H9 (cell line): ENCODE data around the gene ATM. TPM values are rescaled to one million over a fixed set of nuclear protein-coding genes. Genes with fewer than 3 reads are reported as not detected.

Experiments used
- DNase-seq: peaks from one replicate; pipeline ENCODE4 v3.0.0-alpha.2; 2017
- H2AFZ ChIP-seq: one replicate; pipeline ENCODE4 v1.6.1; 2013; ENCODE audit warnings: mild to moderate bottlenecking, low read length, control low read depth, moderate library complexity
- H2AK5ac ChIP-seq: 2 replicates; pipeline ENCODE4 v1.6.1; 2013; ENCODE audit warnings: low read length, control low read depth, mixed read lengths; ENCODE audit not compliant: insufficient read length
- H2BK120ac ChIP-seq: one replicate; pipeline ENCODE4 v1.6.1; 2013; ENCODE audit warnings: low read depth, mild to moderate bottlenecking, low read length, control low read depth, inconsistent platforms; ENCODE audit not compliant: poor library complexity, severe bottlenecking
- H2BK12ac ChIP-seq: 2 replicates; pipeline ENCODE4 v1.6.1; 2013; ENCODE audit warnings: low read length, control low read depth, mixed read lengths, low read depth; ENCODE audit not compliant: insufficient read length
- H2BK15ac ChIP-seq: 2 replicates; pipeline ENCODE4 v1.6.1; 2013; ENCODE audit warnings: low read depth, low read length, control low read depth
- H2BK20ac ChIP-seq: one replicate; pipeline ENCODE4 v1.6.1; 2013; ENCODE audit warnings: low read depth, mild to moderate bottlenecking, low read length, control low read depth, inconsistent platforms; ENCODE audit not compliant: poor library complexity, severe bottlenecking
- H2BK5ac ChIP-seq: 2 replicates; pipeline ENCODE4 v1.6.1; 2013; ENCODE audit warnings: low read length, control low read depth, mixed read lengths; ENCODE audit not compliant: insufficient read length
- H3K14ac ChIP-seq: 2 replicates; pipeline ENCODE4 v1.6.1; 2013; ENCODE audit warnings: low read length, control low read depth; ENCODE audit not compliant: insufficient read depth
- H3K18ac ChIP-seq: 2 replicates; pipeline ENCODE4 v1.6.1; 2013; ENCODE audit warnings: low read depth, mild to moderate bottlenecking, mixed read lengths, low read length, control low read depth; ENCODE audit not compliant: insufficient read length
- H3K23ac ChIP-seq: 2 replicates; pipeline ENCODE4 v1.6.1; 2013; ENCODE audit warnings: low read length, control low read depth, mixed read lengths, low read depth; ENCODE audit not compliant: insufficient read length
- H3K23me2 ChIP-seq: 2 replicates; pipeline ENCODE4 v1.6.1; 2013; ENCODE audit warnings: low read depth, mild to moderate bottlenecking, mixed read lengths, low read length, control low read depth; ENCODE audit not compliant: insufficient read length, poor library complexity, severe bottlenecking
- H3K27ac ChIP-seq: 2 replicates; pipeline ENCODE4 v1.5.1; 2013; ENCODE audit warnings: low read length, control low read depth, mixed read lengths, low read depth; ENCODE audit not compliant: insufficient read length
- H3K27me3 ChIP-seq: 2 replicates; pipeline ENCODE4 v1.6.1; 2013; ENCODE audit warnings: low read length, control low read depth, inconsistent platforms; ENCODE audit not compliant: insufficient read depth
- H3K4ac ChIP-seq: 2 replicates; pipeline ENCODE4 v1.6.1; 2013; ENCODE audit warnings: low read depth, mild to moderate bottlenecking, control low read depth, inconsistent platforms, low read length, moderate library complexity
- H3K4me1 ChIP-seq: 2 replicates; pipeline ENCODE4 v1.6.1; 2013; ENCODE audit warnings: low read length, control low read depth, inconsistent platforms; ENCODE audit not compliant: insufficient read depth
- H3K4me2 ChIP-seq: 2 replicates; pipeline ENCODE4 v1.6.1; 2013; ENCODE audit warnings: low read length, control low read depth, mixed read lengths; ENCODE audit not compliant: insufficient read length, insufficient read depth
- H3K56ac ChIP-seq: 2 replicates; pipeline ENCODE4 v1.6.1; 2013; ENCODE audit warnings: low read depth, mild to moderate bottlenecking, mixed read lengths, low read length, control low read depth; ENCODE audit not compliant: insufficient read length
- H3K79me1 ChIP-seq: 2 replicates; pipeline ENCODE4 v1.6.1; 2013; ENCODE audit warnings: low read depth, mild to moderate bottlenecking, moderate library complexity, low read length, control low read depth, inconsistent platforms; ENCODE audit not compliant: insufficient read depth, poor library complexity, severe bottlenecking
- H3K79me2 ChIP-seq: 2 replicates; pipeline ENCODE4 v1.6.1; 2013; ENCODE audit warnings: low read length, control low read depth, inconsistent platforms; ENCODE audit not compliant: insufficient read depth
- H3K9ac ChIP-seq: 2 replicates; pipeline ENCODE4 v1.6.1; 2013; ENCODE audit warnings: low read length, control low read depth, mixed read lengths; ENCODE audit not compliant: insufficient read length; ENCODE audit errors: extremely low read depth
- H3K9me3 ChIP-seq: one replicate; pipeline ENCODE4 v1.6.1; 2013; ENCODE audit warnings: low read depth, low read length, inconsistent platforms; ENCODE audit not compliant: control insufficient read depth
- H3T11ph ChIP-seq: one replicate; pipeline ENCODE4 v1.6.1; 2013; ENCODE audit warnings: mild to moderate bottlenecking, low read length, control low read depth, inconsistent platforms
- H4K20me1 ChIP-seq: one replicate; pipeline ENCODE4 v1.6.1; 2013; ENCODE audit not compliant: control insufficient read depth, insufficient read length, insufficient read depth
- H4K5ac ChIP-seq: 2 replicates; pipeline ENCODE4 v1.6.1; 2013; ENCODE audit warnings: low read depth, mild to moderate bottlenecking, mixed read lengths, low read length, control low read depth; ENCODE audit not compliant: insufficient read length
- H4K8ac ChIP-seq: replicated peaks from 2 replicates; pipeline ENCODE4 v1.6.1; 2013; ENCODE audit warnings: low read length, control low read depth, mixed read lengths, low read depth; ENCODE audit not compliant: insufficient read length
- H4K91ac ChIP-seq: 2 replicates; pipeline ENCODE4 v1.6.1; 2013; ENCODE audit warnings: low read depth, mild to moderate bottlenecking, moderate library complexity, mixed read lengths, low read length, control low read depth; ENCODE audit not compliant: insufficient read length
- H3K27ac Mint-ChIP-seq, 3 experiments: 2 replicates in 2 of 3; 3 replicates in 1 of 3; pipeline ENCODE4 v1.8.0; 2020 to 2021; ENCODE audit warnings: mixed read lengths in 3 of 3, mild to moderate bottlenecking in 1 of 3, moderate library complexity in 1 of 3
- H3K27me3 Mint-ChIP-seq: 2 replicates; pipeline ENCODE4 v1.8.0; 2021; ENCODE audit warnings: low read depth, mild to moderate bottlenecking, moderate library complexity, mixed read lengths
- H3K36me3 Mint-ChIP-seq, 3 experiments: 2 replicates in 2 of 3; 3 replicates in 1 of 3; pipeline ENCODE4 v1.8.0; 2020 to 2021; ENCODE audit warnings: low read depth in 3 of 3, mixed read lengths in 3 of 3; ENCODE audit not compliant: insufficient read depth in 1 of 3
- H3K4me1 Mint-ChIP-seq, 2 experiments: 2 replicates each; pipeline ENCODE4 v1.8.0; 2020; ENCODE audit warnings: mixed read lengths in 2 of 2
- H3K4me3 Mint-ChIP-seq, 2 experiments: 2 replicates in 1 of 2; 3 replicates in 1 of 2; pipeline ENCODE4 v1.8.0; 2020 to 2021; ENCODE audit warnings: mild to moderate bottlenecking in 2 of 2, mixed read lengths in 2 of 2, moderate library complexity in 1 of 2
- H3K9me3 Mint-ChIP-seq, 2 experiments: 2 replicates in 1 of 2; 3 replicates in 1 of 2; pipeline ENCODE4 v1.8.0; 2020; ENCODE audit warnings: mild to moderate bottlenecking in 2 of 2, mixed read lengths in 2 of 2, moderate library complexity in 1 of 2
- CTCF ChIP-seq: fragments of 200-600 bp; sonication (generic); conservative IDR thresholded peaks from 3 replicates; pipeline ENCODE4 v1.8.0; 2021; ENCODE audit warnings: antibody characterized with exemption, mild to moderate bottlenecking
- WGBS: extraction: QIAGEN DNeasy Blood & Tissue Kit; methylation state at CpG from one replicate; pipeline ENCODE4 v1.1.7; 2013; ENCODE audit warnings: missing lambda C conversion rate, low lambda C conversion rate, mixed read lengths; ENCODE audit not compliant: insufficient read length; ENCODE audit errors: extremely low coverage; 5-methylcytosine and 5-hydroxymethylcytosine counted together
- total RNA-seq: library from RNA; stranded (reverse); gene quantifications from 2 replicates; pipeline ENCODE4 v1.2.1, GENCODE V29; 2021

Gene ATM
- total RNA-seq, 1 experiment from 2014 or later, result 58.9 TPM

- no CpG with 5 or more reads among the region's 5 CpGs for WGBS
- no peak overlapping the region for H2BK5ac ChIP-seq
- no peak overlapping the region for H3K4me3 Mint-ChIP-seq
Observed at GRCh38 chr11:108177570-108177969, 45.3 kb upstream of the ATM start.

More at GRCh38 chr11:108177570-108177969, 45.3 kb upstream of the ATM start:
- no peak for DNase-seq
- Mint-ChIP-seq H3K9me3 (no peaks in the 10 kb centered on the region), H3K36me3 (peaks cover 29 to 73% (median 61%) of the 10 kb centered on the region in 3 experiments), H3K27me3 (no peaks in the 10 kb centered on the region), H3K27ac (no peak overlapping the region), H3K4me1 (no peaks in the 10 kb centered on the region)
- no peak overlapping the region for H3K9ac ChIP-seq
- no peak overlapping the region for H4K8ac ChIP-seq
- no peaks in the 10 kb centered on the region for H3K9me3 ChIP-seq
- H4K91ac ChIP-seq, result no peak overlapping the region
- H3K27ac ChIP-seq, result no peak overlapping the region
- H3K79me1 ChIP-seq, result no peaks in the 10 kb centered on the region
- no peaks in the 10 kb centered on the region for H3K27me3 ChIP-seq
- H2AFZ ChIP-seq, result no peak overlapping the region
- no peak for TF ChIP-seq CTCF
- no peak overlapping the region for H2BK15ac ChIP-seq
- no peak overlapping the region for H3T11ph ChIP-seq
- H3K23ac ChIP-seq, result no peak overlapping the region
- no peaks in the 10 kb centered on the region for H3K23me2 ChIP-seq
- H2BK12ac ChIP-seq, result no peak overlapping the region
- H2BK20ac ChIP-seq, result no peak overlapping the region
- H3K18ac ChIP-seq, result no peak overlapping the region
- no peak overlapping the region for H2AK5ac ChIP-seq
- H3K4me1 ChIP-seq, result no peaks in the 10 kb centered on the region
- no peak overlapping the region for H2BK120ac ChIP-seq
- no peaks in the 10 kb centered on the region for H4K20me1 ChIP-seq
- H3K14ac ChIP-seq, result no peak overlapping the region
- H3K4me2 ChIP-seq, result no peak overlapping the region
- H3K56ac ChIP-seq, result no peak overlapping the region
- H3K79me2 ChIP-seq, result no peaks in the 10 kb centered on the region
- H3K4ac ChIP-seq, result no peak overlapping the region
- H4K5ac ChIP-seq, result no peak overlapping the region
